H1 (cell line): ENCODE results near the gene INPP5B. TPM values are rescaled to one million over a fixed set of nuclear protein-coding genes. Genes with fewer than 3 reads are reported as not detected.
A peak's percentile ranks its signal among the peaks of the same experiment; 100 is the strongest.

ENCODE experiments used
- CTCF ChIA-PET: fragments of 300-600 bp; sonication (Branson Sonifier 250); formaldehyde crosslinking; loops from one replicate; lab custom pipeline; 2021; ENCODE audit not compliant: partially characterized antibody; lab: Charles Lee
- POLR2A ChIA-PET: fragments of 300-600 bp; sonication (Branson Sonifier 250); formaldehyde crosslinking; loops from one replicate; lab custom pipeline; 2021; ENCODE audit warnings: inconsistent platforms; ENCODE audit not compliant: partially characterized antibody; lab: Charles Lee
- DNase-seq, 2 experiments: peaks; one replicate each; pipeline versions ENCODE4 v3.0.0 to v3.0.0-alpha.2; 2010 to 2022; ENCODE audit warnings: low spot score in 2 of 2, low read depth in 1 of 2, mixed read lengths in 1 of 2
- FAIRE-seq: peaks from 2 replicates; lab custom pipeline; 2011; peaks lifted over from hg19 to GRCh38; lab: Jason Lieb, UNC
- H2AFZ ChIP-seq: 2 replicates; pipeline ENCODE4 v1.8.1; 2012; ENCODE audit warnings: low read length, inconsistent platforms
- H2AK5ac ChIP-seq: 2 replicates; pipeline ENCODE4 v1.6.1; 2013; ENCODE audit warnings: low read depth, low read length
- H2BK120ac ChIP-seq: replicated peaks from 2 replicates; pipeline ENCODE3; 2013; ENCODE audit warnings: low read depth, low read length, inconsistent platforms
- H2BK12ac ChIP-seq: 2 replicates; pipeline ENCODE4 v1.6.1; 2013; ENCODE audit warnings: low read depth, low read length
- H2BK15ac ChIP-seq: 2 replicates; pipeline ENCODE4 v1.6.1; 2013; ENCODE audit warnings: low read length
- H2BK20ac ChIP-seq: 2 replicates; pipeline ENCODE4 v1.6.1; 2013; ENCODE audit warnings: low read length
- H2BK5ac ChIP-seq: 2 replicates; pipeline ENCODE4 v1.6.1; 2013; ENCODE audit warnings: low read depth, low read length
- H3K14ac ChIP-seq: 2 replicates; pipeline ENCODE4 v1.6.1; 2013; ENCODE audit warnings: inconsistent platforms; ENCODE audit not compliant: insufficient read length
- H3K18ac ChIP-seq: 2 replicates; pipeline ENCODE4 v1.6.1; 2013; ENCODE audit warnings: low read length; ENCODE audit errors: extremely low read depth
- H3K23ac ChIP-seq: 2 replicates; pipeline ENCODE4 v1.6.1; 2013; ENCODE audit warnings: inconsistent platforms; ENCODE audit not compliant: insufficient read length
- H3K23me2 ChIP-seq: 2 replicates; pipeline ENCODE4 v1.6.1; 2013; ENCODE audit warnings: low read depth, low read length
- H3K27ac ChIP-seq: 2 replicates; pipeline ENCODE4 v1.6.1; 2011; ENCODE audit warnings: low read depth, low read length, inconsistent platforms
- H3K27me3 ChIP-seq, 4 experiments: replicated peaks in 1 of 4; 1 replicate in 1 of 4; 2 replicates in 3 of 4; pipeline versions ENCODE4 v1.6.1 to v1.8.1; 2011 to 2013; ENCODE audit warnings: low read length in 3 of 4, mild to moderate bottlenecking in 3 of 4, inconsistent platforms in 2 of 4, mixed read lengths in 2 of 4, moderate library complexity in 1 of 4; ENCODE audit not compliant: control insufficient read depth in 3 of 4, insufficient read depth in 3 of 4; ENCODE audit errors: extremely low read depth in 1 of 4
- H3K36me3 ChIP-seq, 4 experiments: 2 replicates each; pipeline versions ENCODE4 v1.6.1 to v1.8.1; 2011 to 2013; ENCODE audit warnings: mild to moderate bottlenecking in 4 of 4, low read length in 3 of 4, moderate library complexity in 2 of 4, control low read depth in 1 of 4, inconsistent platforms in 1 of 4; ENCODE audit not compliant: insufficient read depth in 4 of 4, control insufficient read depth in 2 of 4
- H3K4ac ChIP-seq: replicated peaks from 2 replicates; pipeline ENCODE3; 2013; ENCODE audit warnings: low read length, low read depth, mixed read lengths, inconsistent platforms; ENCODE audit not compliant: insufficient read length
- H3K4me1 ChIP-seq, 4 experiments: replicated peaks in 1 of 4; 1 replicate in 1 of 4; 2 replicates in 3 of 4; pipeline versions ENCODE4 v1.6.1 to v1.8.1; 2011 to 2013; ENCODE audit warnings: low read length in 3 of 4, inconsistent platforms in 2 of 4, mixed read lengths in 1 of 4; ENCODE audit not compliant: insufficient read depth in 4 of 4, control insufficient read depth in 3 of 4
- H3K4me2 ChIP-seq, 2 experiments: 2 replicates each; pipeline versions ENCODE4 v1.6.1 to v1.8.1; 2011 to 2013; ENCODE audit warnings: low read depth in 2 of 2, low read length in 2 of 2, control low read depth in 1 of 2, inconsistent platforms in 1 of 2, mild to moderate bottlenecking in 1 of 2; ENCODE audit not compliant: insufficient read depth in 1 of 2
- H3K4me3 ChIP-seq, 4 experiments: fragments of 200-600, 300-600 bp in 1 of 4; sonication (generic), shearing (Covaris generic), sonication (Bioruptor Twin) in 1 of 4; 2 replicates each; pipeline versions ENCODE4 v1.5.1 to v1.8.1; 2011 to 2016; ENCODE audit warnings: low read length in 4 of 4, low read depth in 3 of 4, control low read depth in 2 of 4, inconsistent platforms in 2 of 4, mild to moderate bottlenecking in 2 of 4, mixed read lengths in 1 of 4, moderate library complexity in 1 of 4; ENCODE audit not compliant: insufficient read depth in 2 of 4; ENCODE audit errors: extremely low read depth in 1 of 4
- H3K56ac ChIP-seq: replicated peaks from 2 replicates; pipeline ENCODE3; 2013; ENCODE audit warnings: low read depth, mild to moderate bottlenecking, mixed read lengths, low read length, inconsistent platforms; ENCODE audit not compliant: insufficient read length
- H3K79me1 ChIP-seq: 2 replicates; pipeline ENCODE4 v1.6.1; 2013; ENCODE audit warnings: low read depth, low read length, control low read depth
- H3K79me2 ChIP-seq, 2 experiments: 2 replicates each; pipeline versions ENCODE4 v1.6.1 to v1.8.1; 2012 to 2013; ENCODE audit warnings: low read length in 2 of 2, mild to moderate bottlenecking in 2 of 2, inconsistent platforms in 1 of 2; ENCODE audit not compliant: insufficient read depth in 2 of 2, control insufficient read depth in 1 of 2
- H3K9ac ChIP-seq, 4 experiments: replicated peaks in 1 of 4; 1 replicate in 1 of 4; 2 replicates in 3 of 4; pipeline versions ENCODE4 v1.6.1 to v1.8.1; 2011 to 2013; ENCODE audit warnings: low read depth in 3 of 4, low read length in 3 of 4, control low read depth in 2 of 4, mild to moderate bottlenecking in 2 of 4, moderate library complexity in 2 of 4, inconsistent platforms in 1 of 4; ENCODE audit errors: extremely low read depth in 1 of 4
- H3K9me3 ChIP-seq, 2 experiments: 2 replicates each; pipeline versions ENCODE4 v1.6.1 to v1.8.1; 2012 to 2013; ENCODE audit warnings: mild to moderate bottlenecking in 2 of 2, moderate library complexity in 2 of 2, control low read depth in 1 of 2, inconsistent platforms in 1 of 2, low read depth in 1 of 2, low read length in 1 of 2, mixed read lengths in 1 of 2; ENCODE audit not compliant: insufficient read depth in 2 of 2
- H4K20me1 ChIP-seq, 2 experiments: replicated peaks in 1 of 2; 2 replicates each; pipeline versions ENCODE3 to v1.8.1; 2011 to 2013; ENCODE audit warnings: inconsistent platforms in 2 of 2, low read length in 2 of 2, mild to moderate bottlenecking in 1 of 2; ENCODE audit not compliant: insufficient read depth in 2 of 2, control insufficient read depth in 1 of 2
- H4K5ac ChIP-seq: 2 replicates; pipeline ENCODE4 v1.6.1; 2013; ENCODE audit warnings: low read length, low read depth, mixed read lengths, inconsistent platforms; ENCODE audit not compliant: insufficient read length
- H4K8ac ChIP-seq: 2 replicates; pipeline ENCODE4 v1.8.0; 2013; ENCODE audit warnings: mild to moderate bottlenecking, moderate library complexity, low read length, inconsistent platforms; ENCODE audit not compliant: insufficient read depth; ENCODE audit errors: extremely low read depth
- H4K91ac ChIP-seq: replicated peaks from 2 replicates; pipeline ENCODE3; 2013; ENCODE audit warnings: low read length, mixed read lengths, inconsistent platforms; ENCODE audit not compliant: insufficient read length
- ASH2L ChIP-seq: fragments of 200-600, 300-600 bp; sonication (generic); IDR thresholded peaks from one replicate; pipeline ENCODE4 v1.7.1; 2017; ENCODE audit warnings: low read length
- CBX8 ChIP-seq: fragments of 300-800, 300-1000 bp; sonication (generic); IDR thresholded peaks from 2 replicates; pipeline ENCODE4 v1.7.1; 2016; ENCODE audit warnings: low read depth, low read length, borderline replicate concordance
- CTBP2 ChIP-seq: IDR thresholded peaks from 2 replicates; pipeline ENCODE4 v1.7.0; 2011; ENCODE audit warnings: borderline replicate concordance, mild to moderate bottlenecking, moderate library complexity, mixed read lengths, low read length; ENCODE audit not compliant: insufficient read depth, insufficient read length
- FOSL1 ChIP-seq: IDR thresholded peaks from 2 replicates; pipeline ENCODE4 v1.6.1; 2011; ENCODE audit warnings: mild to moderate bottlenecking, low read depth, low read length, moderate library complexity; ENCODE audit not compliant: insufficient read depth
- HDAC2 ChIP-seq, 2 experiments: fragments of 300-600 bp in 1 of 2; sonication (generic) in 1 of 2; IDR thresholded peaks; 2 replicates each; pipeline ENCODE4 v1.6.1; 2011 to 2012; ENCODE audit warnings: low read depth in 2 of 2, low read length in 2 of 2, mild to moderate bottlenecking in 2 of 2, moderate library complexity in 2 of 2, borderline replicate concordance in 1 of 2, inconsistent platforms in 1 of 2
- JUN ChIP-seq: IDR thresholded peaks from 2 replicates; pipeline ENCODE4 v1.6.1; 2011; ENCODE audit warnings: low read depth, mild to moderate bottlenecking, improper control_type of control experiment, low read length
- NANOG ChIP-seq: IDR thresholded peaks from 2 replicates; pipeline ENCODE4 v1.6.1; 2011; ENCODE audit warnings: low read length, low read depth, mild to moderate bottlenecking, inconsistent platforms; ENCODE audit not compliant: insufficient read depth, poor library complexity, severe bottlenecking
- PHF8 ChIP-seq: fragments of 200-600 bp; sonication (generic); conservative IDR thresholded peaks from 2 replicates; pipeline ENCODE4 v1.7.1; 2012; ENCODE audit warnings: low read depth, mild to moderate bottlenecking, inconsistent platforms, low read length, moderate library complexity
- POLR2A ChIP-seq, 2 experiments: IDR thresholded peaks; 1 replicate in 1 of 2; 2 replicates in 1 of 2; pipeline ENCODE4 v1.6.1; 2011; ENCODE audit warnings: low read depth in 2 of 2, low read length in 2 of 2, mild to moderate bottlenecking in 2 of 2; ENCODE audit errors: control extremely low read depth in 1 of 2
- SIX5 ChIP-seq: IDR thresholded peaks from 2 replicates; pipeline ENCODE4 v1.6.1; 2011; ENCODE audit warnings: mild to moderate bottlenecking, low read depth, low read length
- SRF ChIP-seq: IDR thresholded peaks from 2 replicates; pipeline ENCODE4 v1.6.1; 2011; ENCODE audit warnings: mild to moderate bottlenecking, low read depth, low read length, moderate library complexity
- SUZ12 ChIP-seq: fragments of 200-600 bp; sonication (generic); IDR thresholded peaks from 2 replicates; pipeline ENCODE4 v1.6.1; 2012; ENCODE audit warnings: mild to moderate bottlenecking, inconsistent platforms, low read length, moderate library complexity, mixed read lengths
- TAF1 ChIP-seq: IDR thresholded peaks from 2 replicates; pipeline ENCODE4 v1.6.1; 2011; ENCODE audit warnings: mild to moderate bottlenecking, low read depth, low read length
- TAF7 ChIP-seq: optimal IDR thresholded peaks from 2 replicates; pipeline ENCODE3; 2011; ENCODE audit warnings: low read depth, mild to moderate bottlenecking, inconsistent platforms, low read length, moderate library complexity, borderline replicate concordance
- WGBS, 2 experiments: shearing (Covaris generic) in 1 of 2; methylation state at CpG; one replicate each; pipeline versions ENCODE4 v1.1.6 to v1.1.7; 2013 to 2015; ENCODE audit warnings: low lambda C conversion rate in 2 of 2, mixed read lengths in 2 of 2, inconsistent platforms in 1 of 2, low coverage in 1 of 2, missing lambda C conversion rate in 1 of 2; ENCODE audit not compliant: insufficient replicate concordance in 2 of 2, insufficient coverage in 1 of 2, insufficient read length in 1 of 2; ENCODE audit errors: extremely low coverage in 1 of 2, missing lambda C conversion rate in 1 of 2; 5-methylcytosine and 5-hydroxymethylcytosine counted together
- polyA plus RNA-seq, 7 experiments: library from polyadenylated mRNA; depleted of rRNA in 3 of 7; stranded (reverse) in 5 of 7; unstranded in 2 of 7; fragments of >200 nt in 5 of 7; fragments of 200-250 nt in 2 of 7; gene quantifications; 1 replicate in 5 of 7; 2 replicates in 1 of 7; 4 replicates in 1 of 7; pipeline versions ENCODE4 v1.2.1 to v1.2.3, GENCODE V29; 2011 to 2013; ENCODE audit warnings: missing spikeins in 2 of 7, mixed read lengths in 2 of 7
- total RNA-seq: library from RNA; stranded (reverse); fragmentation: NEBNext Ultra II Directional; extraction: Animal tissue kit (Norgen Biotek cat#: 25700); gene quantifications from 2 replicates; pipeline ENCODE4 v1.2.1, GENCODE V29; 2021

Gene INPP5B
- total and polyA plus RNA-seq, 2 of the 8 experiments (the other 6 are each of a cell fraction or from before 2014, with no cell fraction given) = 14.0 to 23.7 TPM

GRCh38 chr1:37931102-37931360, 15.8 kb downstream of the INPP5B start:
- ChIA-PET CTCF (interaction anchor here (0.6 to 2.2 kb wide), 6 partner anchors 9 to 406 kb away, joined by 3 to 10 read pairs (median 4); no protein-coding TSS in a partner anchor), POLR2A (interaction anchor here (0.6 to 2.7 kb wide), 14 partner anchors 9 to 165 kb away, joined by 3 to 19 read pairs (median 3); partner anchors contain the start of genes INPP5B, MTF1, SF3A3 and YRDC)
- Histone ChIP-seq H3K4me2 (peak overlapping the region; percentile 66 to 83), H3K9ac (peak overlapping the region; percentile 62 to 82 (median 70); a peak in 6 of 7 replicates), H3K36me3 (no peaks in the 10 kb centered on the region), H3K4ac (no peak overlapping the region), H3K4me3 (peak overlapping the region; percentile 74 to 89 (median 86)), H3K27me3 (no peaks in the 10 kb centered on the region), H4K20me1 (peaks cover 0 to 2% of the 10 kb centered on the region in 2 experiments), H4K5ac (no peak overlapping the region), H3K27ac (no peak overlapping the region), H2BK12ac (no peak overlapping the region), H3K14ac (no peak overlapping the region), H2AK5ac (no peak overlapping the region), H2BK120ac (no peak overlapping the region), H2BK5ac (no peak overlapping the region), H3K9me3 (no peaks in the 10 kb centered on the region), H3K23me2 (peaks cover 4% of the 10 kb centered on the region; the same call in 1 of the 2 replicates), H3K4me1 (peaks cover 0 to 3% (median 1%) of the 10 kb centered on the region in 4 experiments; a peak in 4 of 7 replicates), H3K79me1 (peaks cover 3% of the 10 kb centered on the region; the same call in 1 of the 2 replicates), H3K23ac (no peak overlapping the region), H2BK20ac (no peak overlapping the region), H2BK15ac (no peak overlapping the region), H3K56ac (no peak overlapping the region), H2AFZ (no peak overlapping the region), H4K91ac (no peak overlapping the region), H3K79me2 (peaks cover 0 to 20% of the 10 kb centered on the region in 2 experiments; a peak in 2 of 4 replicates), H3K18ac (no peak overlapping the region), H4K8ac (no peak overlapping the region)
- WGBS, 2 experiments = 20% methylated on average over 6 of the region's 6 CpGs; no CpG with 5 or more reads in 1 of the 2 experiments
- DNase-seq = no peak
- no peak for FAIRE-seq
- TF ChIP-seq HDAC2 (IDR thresholded peaks at IDR 0.05; ENCODE audit: borderline replicate concordance in 1 of 2, low read depth in 2 of 2, low read length in 2 of 2) (no peak), SUZ12 (no peak), CTBP2 (no peak), JUN (no peak), TAF7 (no peak), POLR2A (IDR thresholded peaks at IDR 0.05; ENCODE audit: control extremely low read depth in 1 of 2, low read depth in 2 of 2, low read length in 2 of 2) (no peak), NANOG (no peak), SRF (no peak), SIX5 (no peak), PHF8 (no peak), CBX8 (no peak), ASH2L (no peak), FOSL1 (no peak), TAF1 (no peak)
